HG03575 (cell line): ENCODE results near the gene INPP5A.

ENCODE experiments used
- ATAC-seq: cut with Tn5 transposase; IDR thresholded peaks from one replicate; pipeline ENCODE4 v1.9.1; 2021; ENCODE audit not compliant: unreplicated experiment, insufficient number of reproducible peaks, low FRiP score; ENCODE audit errors: extremely low read depth

Gene INPP5A

GRCh38 chr10:132654708-132655661 is 117.4 kb downstream of the INPP5A start:
- ATAC-seq: no peak

DNA sequence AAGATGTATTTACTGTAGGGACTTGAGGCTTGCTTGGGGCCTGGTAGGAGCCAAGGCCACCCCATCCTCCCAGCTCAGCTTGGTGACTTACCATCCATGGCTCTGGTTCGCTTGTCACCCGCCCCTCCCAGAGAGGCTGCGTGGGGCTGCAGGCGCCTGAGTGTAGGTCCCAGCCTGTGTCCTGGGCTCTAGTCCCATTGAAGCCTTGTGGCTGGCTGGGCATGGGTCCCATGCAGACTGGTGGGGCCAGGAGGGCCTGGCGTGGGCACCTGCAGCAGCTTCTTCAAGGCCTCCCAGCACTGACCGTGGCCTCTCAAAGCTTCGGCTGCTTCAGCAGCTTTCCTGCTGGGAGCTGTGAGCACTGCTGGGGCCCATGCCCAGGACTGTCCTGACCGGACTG is 118.1 kb downstream of the INPP5A start:
- no peak for ATAC-seq

DNA sequence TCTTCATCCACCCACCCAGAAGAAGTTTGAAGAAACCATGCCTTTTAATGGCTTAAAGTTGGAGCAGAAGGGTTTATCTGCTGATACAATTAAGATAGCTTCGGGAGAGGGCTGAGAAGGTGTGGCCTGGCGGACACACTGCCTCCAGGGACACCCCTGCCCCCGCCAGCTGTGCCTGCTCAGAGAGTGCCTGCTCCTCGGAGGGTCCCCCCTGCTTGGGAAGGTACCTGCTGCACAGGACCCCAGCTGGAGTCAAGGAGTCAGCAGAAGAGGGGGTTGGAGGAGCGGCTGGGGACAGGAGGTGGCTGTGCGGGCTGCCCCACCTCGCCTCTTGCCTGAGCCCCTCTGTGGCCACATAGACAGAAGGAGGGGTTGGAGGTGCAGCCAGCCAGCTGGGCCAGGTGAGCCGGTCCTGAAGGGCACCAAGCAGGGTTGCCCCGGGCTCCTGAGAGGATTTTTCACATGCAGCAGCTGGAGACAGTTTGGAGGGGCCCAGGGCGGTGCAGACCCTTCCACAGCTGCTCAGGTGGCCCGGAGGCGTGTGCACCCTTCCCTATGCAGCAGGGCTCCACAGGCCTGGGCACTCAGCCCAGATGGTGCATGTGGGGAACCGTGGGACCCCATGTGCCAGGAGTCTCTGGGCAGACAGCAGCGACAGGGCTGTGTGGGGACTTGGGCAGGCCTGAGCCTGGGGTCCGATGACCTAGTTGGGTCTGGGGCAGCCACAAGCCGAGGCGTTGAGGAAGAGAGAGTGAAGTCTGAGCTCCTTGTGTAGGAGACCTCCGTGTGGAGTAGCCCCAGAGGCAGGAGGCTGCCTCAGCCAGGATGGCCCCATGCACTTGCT is 118.9 kb downstream of the INPP5A start:
- no peak for ATAC-seq

DNA sequence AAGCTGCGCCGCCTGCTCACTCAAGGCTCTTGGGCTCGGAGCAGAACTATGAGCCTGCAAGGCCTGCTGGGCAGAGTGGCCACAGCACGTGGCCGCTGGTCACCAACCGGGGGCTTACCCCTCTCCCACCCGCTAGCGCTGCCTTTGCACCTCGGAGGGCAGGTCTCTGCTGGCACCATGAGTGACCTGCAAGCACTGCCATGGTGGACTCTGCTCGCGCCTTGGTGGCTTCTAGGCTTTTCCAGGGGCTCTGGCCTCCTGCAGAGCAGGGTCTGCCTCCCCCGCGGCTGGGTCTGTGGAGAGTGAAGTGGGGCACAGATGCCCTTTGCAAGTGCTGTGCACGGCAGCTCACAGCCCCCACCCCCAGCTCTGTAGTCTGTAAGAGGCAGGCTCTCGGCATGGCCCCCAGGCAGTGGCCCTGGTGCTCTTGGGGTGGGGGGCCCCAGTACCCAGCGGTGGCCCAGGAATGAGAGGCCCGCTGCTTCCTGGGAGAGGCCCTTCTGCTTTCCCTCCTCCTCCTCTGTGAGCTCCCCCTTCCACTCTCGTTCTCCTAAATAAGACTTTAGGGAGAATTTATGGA is 119.6 kb downstream of the INPP5A start:
- ATAC-seq: no peak

DNA sequence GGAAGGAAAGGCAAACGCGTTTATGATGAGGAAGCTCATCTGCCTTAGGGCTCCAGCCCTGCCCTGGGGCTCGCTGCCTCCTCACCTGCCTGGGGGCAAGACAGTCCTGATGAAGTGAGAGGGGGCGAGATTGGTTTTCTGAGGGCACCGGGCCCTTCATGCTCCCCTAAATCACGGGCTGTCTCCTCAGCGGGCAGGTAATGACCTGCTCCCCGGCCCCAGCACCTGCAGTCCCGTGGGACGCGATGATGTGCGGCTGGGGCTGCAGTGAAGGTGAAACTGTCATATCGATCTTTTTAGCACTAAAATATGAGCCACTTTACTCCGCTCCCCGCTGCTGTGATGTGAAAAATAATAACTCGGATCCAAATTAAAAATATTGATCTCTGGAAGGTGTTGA is 120.2 kb downstream of the INPP5A start:
- ATAC-seq: no peak

DNA sequence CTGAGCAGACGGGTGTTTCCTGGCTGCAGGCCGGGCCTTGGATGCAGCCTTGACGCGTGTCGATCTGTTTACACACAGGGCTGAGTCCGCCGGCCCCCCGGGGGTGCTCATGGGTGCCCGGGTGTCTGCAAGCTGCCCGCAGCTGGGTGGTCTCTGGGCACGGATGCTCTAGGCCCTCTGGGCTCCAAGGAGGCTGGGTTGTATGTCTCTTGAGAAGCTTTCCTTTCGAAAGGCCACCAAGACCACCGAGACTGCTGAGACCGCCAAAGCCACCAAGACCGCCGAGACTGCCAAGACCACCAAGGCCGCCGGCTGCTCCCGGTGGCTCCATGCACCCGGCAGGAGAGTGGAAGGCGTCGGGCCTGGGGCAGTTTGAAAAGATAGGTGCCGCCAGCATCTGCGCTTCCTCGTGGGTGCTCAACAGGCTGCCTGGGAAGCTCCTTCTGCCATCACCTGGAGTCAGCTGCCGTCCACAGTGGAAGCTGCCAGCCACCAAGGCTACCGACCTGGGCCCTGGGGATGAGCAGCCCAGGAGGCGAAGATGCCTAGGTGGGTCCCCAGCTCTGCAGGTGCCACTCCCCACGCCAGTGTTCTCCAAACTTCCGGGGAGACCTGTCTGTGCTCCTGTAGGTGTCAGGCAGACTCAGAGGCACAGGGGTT is 121.1 kb downstream of the INPP5A start:
- ATAC-seq: no peak

GRCh38 chr10:132659206-132660091 is 121.9 kb downstream of the INPP5A start:
- no peak for ATAC-seq

GRCh38 chr10:132660385-132660784 is 122.8 kb downstream of the INPP5A start:
- ATAC-seq: no peak

DNA sequence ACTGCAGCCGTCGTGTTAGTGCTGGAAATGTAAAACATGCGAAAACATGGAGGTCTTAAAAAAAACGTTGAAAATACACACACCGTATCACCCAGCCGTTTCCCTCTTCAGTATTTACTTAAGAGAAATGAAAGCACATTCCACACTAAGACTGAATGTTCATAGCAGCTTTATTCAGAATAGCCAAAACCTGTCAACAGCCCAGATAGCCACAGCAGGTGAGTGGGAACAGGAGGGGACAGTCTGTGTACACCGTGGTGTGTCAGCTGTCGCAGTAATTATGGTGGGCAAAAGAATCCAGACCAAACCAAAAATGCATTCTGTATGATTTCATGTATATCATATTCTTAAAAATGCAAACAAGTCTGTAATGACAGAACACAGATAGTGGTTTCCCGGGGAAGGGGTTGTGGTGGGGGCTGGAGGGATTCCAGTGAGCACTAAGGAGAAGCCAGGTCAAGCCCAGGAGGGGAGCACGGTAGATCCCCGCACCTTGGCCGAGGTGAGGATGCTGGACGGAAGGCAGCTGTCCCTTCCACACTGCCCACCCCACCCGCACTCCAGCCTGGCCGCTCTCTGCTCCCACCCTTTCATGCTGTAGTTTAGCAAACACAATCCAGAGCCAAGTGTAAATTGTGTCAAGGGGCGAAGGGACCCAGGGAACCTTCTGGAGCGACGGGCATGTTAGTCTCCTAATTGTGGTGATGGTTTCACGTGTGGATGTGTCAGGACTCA is 124.8 kb downstream of the INPP5A start:
- ATAC-seq: no peak

GRCh38 chr10:132663666-132664365 is 126.2 kb downstream of the INPP5A start:
- no peak for ATAC-seq

DNA sequence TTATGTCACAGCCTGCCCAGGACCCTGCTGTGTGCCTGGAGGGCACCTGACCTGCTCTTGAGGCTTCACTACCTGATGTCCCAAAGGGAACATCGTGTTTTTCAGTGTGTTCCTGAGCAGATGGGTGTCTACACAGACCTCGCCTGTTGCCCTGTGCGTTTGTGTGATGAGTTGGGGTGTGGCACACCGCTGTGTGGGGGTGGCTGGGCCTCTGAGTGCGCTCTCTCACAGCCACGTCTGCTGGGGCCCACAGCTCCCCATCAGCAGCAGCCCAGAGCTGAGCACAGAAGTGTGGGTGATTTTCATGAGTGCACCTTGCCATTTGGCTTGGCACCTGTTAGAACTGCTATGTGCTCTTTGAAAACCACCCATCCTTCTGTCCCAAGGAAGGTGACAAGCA is 126.8 kb downstream of the INPP5A start:
- no peak for ATAC-seq

GRCh38 chr10:132664883-132665282 is 127.3 kb downstream of the INPP5A start:
- ATAC-seq: no peak

GRCh38 chr10:132665946-132666704 is 128.5 kb downstream of the INPP5A start:
- no peak for ATAC-seq

DNA sequence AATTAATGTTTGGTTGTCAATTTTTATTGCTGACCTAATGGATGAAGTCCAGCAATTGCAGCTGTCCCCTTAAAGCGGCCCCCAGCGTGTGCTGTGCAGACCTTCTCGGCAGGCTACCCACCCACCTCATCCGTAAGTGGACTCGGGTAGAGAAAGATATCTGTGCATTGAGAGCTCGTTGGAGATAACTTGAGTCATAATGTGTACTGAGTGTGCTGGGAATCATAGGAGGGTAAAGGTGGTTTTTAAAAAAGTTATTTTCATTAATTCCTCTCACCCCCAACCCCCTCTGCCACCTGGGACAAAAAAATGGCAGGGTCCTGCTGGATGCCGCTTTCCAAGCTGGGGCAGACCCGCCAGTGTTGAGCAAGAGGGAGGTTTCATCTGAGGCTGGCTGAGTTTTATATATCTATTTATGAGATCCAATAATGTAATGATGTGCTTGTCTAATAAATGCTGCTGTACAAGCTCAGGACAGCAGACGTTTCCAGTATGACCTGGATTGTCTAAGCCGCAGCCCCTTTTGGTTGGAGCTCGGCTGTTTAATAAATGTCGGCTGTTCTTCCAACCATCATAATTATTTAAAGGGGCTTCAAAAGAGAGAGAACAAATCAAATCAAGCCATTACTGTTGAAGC is 129.2 kb downstream of the INPP5A start:
- ATAC-seq: no peak

GRCh38 chr10:132667342-132668047 is 129.9 kb downstream of the INPP5A start:
- no peak for ATAC-seq
